Measurements from ENCODE around the gene DISP2. TPM values are rescaled to one million over a fixed set of nuclear protein-coding genes. Genes with fewer than 3 reads are reported as not detected.

The DISP2 gene
- total RNA-seq (2022; extraction: Qiagen RNA extraction; ENCODE audit: low read depth), result 0.64 to 1.7 TPM (median 1.4 TPM) in 5 replicates

DNA sequence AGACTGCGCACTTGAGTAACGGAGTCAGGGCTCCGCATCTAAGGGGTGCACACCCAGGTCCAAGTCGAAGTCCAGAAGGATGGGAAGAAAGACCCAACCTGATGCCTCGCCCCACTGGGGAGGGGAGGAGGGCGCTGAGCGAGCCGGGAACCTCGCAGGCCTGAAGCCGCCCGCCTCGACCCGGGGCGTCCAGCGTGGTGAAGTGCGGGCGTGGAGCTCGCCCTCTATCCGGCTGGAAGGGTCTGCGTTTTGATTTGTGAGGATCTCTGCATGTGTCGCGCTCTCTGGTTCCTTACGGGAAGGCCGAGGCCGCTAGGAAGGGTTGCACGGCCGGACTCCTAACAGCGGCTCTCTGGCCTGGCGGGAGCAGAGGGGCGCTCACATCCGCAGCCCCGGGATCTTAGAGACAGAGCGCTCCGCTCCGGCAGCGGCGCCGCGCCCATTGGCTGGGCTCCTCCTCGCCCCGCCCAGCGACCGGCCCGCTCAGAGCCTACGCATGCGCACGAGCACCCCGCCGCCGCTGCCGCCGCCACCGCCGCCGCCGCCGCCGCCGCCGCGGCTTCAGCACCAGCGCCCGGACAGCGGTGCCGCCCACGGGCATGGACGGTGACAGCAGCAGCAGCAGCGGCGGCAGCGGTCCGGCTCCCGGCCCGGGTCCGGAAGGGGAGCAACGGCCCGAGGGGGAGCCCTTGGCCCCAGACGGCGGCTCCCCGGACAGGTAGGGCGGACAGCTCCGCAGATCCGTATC, at the start of gene DISP2:
Gene DISP2 (plus strand): TSS at position 497 of the 748 bp plus-strand sequence. CDS start 103 bp downstream, at position 600.

DNA sequence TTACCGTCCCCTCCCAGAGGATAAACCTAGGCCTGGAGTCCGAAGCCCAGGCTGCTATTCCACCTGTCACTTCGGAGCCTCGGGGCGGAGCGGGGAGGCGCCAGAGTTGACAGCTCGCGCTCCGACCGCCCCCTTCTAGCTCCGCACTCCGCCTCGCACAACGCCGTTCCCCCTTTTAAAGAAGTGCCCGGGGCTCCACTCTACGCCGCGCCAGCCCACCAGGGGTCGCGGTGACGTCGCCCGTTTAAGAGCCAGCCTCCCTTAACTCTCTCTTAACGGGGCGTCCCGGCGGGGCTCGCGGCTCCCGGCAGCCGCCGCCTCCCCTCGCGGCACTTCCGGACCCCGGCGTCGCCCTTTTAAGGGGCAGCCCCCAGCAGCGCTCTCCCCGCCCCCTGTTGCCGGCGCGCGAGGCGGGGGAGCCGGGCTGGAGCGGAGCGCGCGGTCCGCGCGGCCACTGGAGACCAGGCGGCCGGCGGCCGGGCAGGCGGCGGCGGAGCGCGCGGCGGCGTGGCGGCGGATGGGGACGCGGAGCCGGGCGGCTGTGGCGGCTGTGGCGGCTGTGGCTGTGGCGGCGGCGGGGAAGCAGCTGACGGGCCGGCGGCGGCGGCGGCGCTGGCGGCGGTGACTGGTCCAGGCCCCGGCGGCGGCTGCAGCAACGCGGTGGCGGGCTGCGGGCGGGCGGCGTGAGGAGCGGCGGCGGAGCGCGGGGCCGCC, 34.6 kb upstream of the DISP2 start, which contains the start of gene INAFM2:
Gene INAFM2 (plus strand): TSS at position 454 of the 714 bp plus-strand sequence. CDS start 364 bp downstream, outside the sequence.

DNA sequence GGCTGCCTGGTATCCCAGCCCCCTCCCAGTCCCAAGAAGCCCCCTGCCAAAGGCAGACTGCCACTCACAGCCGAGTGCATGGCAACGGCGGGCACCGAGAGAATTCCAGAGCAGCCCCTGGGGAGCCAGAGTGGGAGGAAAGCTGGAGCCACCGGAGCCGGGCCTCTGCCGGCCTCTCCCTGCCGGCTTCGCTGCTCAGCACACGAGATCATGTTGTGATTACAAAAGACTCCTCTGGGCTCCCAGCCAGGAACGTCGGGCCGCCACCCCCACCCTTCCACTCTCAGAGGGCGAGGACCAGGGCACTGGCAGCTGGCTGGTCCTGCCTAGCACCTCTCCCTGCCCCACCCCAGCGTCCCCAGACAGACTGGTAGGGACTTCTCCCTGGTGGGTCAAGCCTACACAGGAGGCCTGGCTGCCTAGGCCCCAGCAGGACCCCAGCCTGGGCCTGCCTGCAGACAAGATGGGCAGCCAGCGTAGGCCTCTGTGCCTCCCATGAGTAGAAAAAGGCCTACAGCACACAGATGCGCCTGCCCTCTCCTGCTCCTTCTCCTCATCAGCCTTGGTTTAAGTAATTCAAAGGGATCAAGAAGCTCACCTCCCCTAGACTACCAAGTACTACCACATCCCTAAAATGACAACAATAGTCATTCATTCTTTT, 17.1 kb upstream of the DISP2 start, which contains the start of gene CCDC9B:
Gene CCDC9B (minus strand): TSS at position 200 of the 661 bp plus-strand sequence. CDS start 120 bp downstream, at position 80.

DNA sequence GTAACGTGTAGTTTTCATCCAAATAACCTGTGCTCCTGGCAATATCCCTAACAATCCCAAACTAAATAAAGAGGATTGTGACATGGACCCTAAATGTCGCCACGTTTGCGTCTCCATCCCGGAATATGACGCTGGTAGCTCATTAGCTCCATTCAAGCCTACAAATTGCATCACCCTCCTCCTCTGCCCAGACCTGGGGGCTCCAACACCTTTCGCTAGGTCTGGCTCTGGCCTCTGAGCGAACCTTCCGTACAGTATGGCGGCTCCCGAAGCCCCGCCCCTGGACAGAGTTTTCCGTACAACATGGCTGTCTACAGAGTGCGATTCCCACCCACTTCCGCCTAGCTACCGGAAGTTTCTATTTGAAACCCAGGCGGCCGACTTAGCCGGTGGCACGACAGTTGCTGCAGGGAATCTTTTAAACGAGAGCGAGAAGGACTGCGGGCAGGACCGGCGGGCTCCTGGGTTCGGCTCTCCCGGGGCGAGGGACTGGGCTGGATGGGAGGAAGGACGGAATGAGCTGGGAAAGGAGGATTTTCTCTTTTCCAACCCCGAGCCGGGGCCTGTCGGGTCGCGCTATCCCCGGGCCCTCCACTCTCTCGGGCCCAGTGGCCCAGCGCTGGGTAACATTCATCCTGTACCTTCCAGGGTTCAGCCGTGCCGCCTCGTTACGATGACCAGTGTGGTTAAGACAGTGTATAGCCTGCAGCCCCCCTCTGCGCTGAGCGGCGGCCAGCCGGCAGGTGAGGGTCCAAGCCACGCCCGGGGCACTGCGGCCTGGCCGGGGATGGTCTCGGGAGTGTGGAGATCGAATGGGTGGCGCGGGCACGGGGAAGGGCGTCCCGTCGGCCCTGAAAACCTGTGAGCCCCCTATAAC, 24.8 kb downstream of the DISP2 start, which contains the start of gene KNSTRN:
Gene KNSTRN (plus strand): TSS at position 142 of the 877 bp plus-strand sequence. CDS start 115 bp downstream, at position 257.

GRCh38 chr15:40405501-40406381, 47.7 kb downstream of the DISP2 start, which contains the start of gene IVD:
TSS of gene IVD (plus strand) at chr15:40405795. CDS start at chr15:40405828, 33 bp downstream.

Other genes with a start within 250 kb of the DISP2 start
- gene BMF, start 249.3 kb upstream of the DISP2 start, total RNA-seq (2022; extraction: Qiagen RNA extraction; ENCODE audit: low read depth), result 1.6 to 3.0 TPM (median 1.8 TPM) in 5 replicates
- gene BUB1B, start 197.2 kb upstream of the DISP2 start, total RNA-seq (2022; extraction: Qiagen RNA extraction; ENCODE audit: low read depth), result 28.2 to 33.9 TPM (median 30.0 TPM) in 5 replicates
- 0.19 to 0.47 TPM (median 0.30 TPM) in 4 of 5 replicates, not detected in the other for gene PAK6, start 119.2 kb upstream of the DISP2 start, total RNA-seq (2022; extraction: Qiagen RNA extraction; ENCODE audit: low read depth)
- 0.19 to 0.42 TPM (median 0.32 TPM) in 4 of 5 replicates, not detected in the other for gene ANKRD63, start 75.2 kb upstream of the DISP2 start, total RNA-seq (2022; extraction: Qiagen RNA extraction; ENCODE audit: low read depth)
- 0.27 to 1.3 TPM (median 0.48 TPM) in 5 replicates for gene PLCB2, start 50.3 kb upstream of the DISP2 start, total RNA-seq (2022; extraction: Qiagen RNA extraction; ENCODE audit: low read depth)
- gene INAFM2, start 34.5 kb upstream of the DISP2 start, total RNA-seq (2022; extraction: Qiagen RNA extraction; ENCODE audit: low read depth), result 5.2 to 6.4 TPM (median 6.1 TPM) in 5 replicates
- 14.7 to 20.5 TPM (median 17.0 TPM) in 5 replicates for gene CCDC9B, start 17.3 kb upstream of the DISP2 start, total RNA-seq (2022; extraction: Qiagen RNA extraction; ENCODE audit: low read depth)
- gene PHGR1, start 7.2 kb upstream of the DISP2 start, total RNA-seq (2022; extraction: Qiagen RNA extraction; ENCODE audit: low read depth), result not detected in 5 replicates
- gene KNSTRN, start 24.5 kb downstream of the DISP2 start, total RNA-seq (2022; extraction: Qiagen RNA extraction; ENCODE audit: low read depth), result 40.0 to 50.7 TPM (median 45.3 TPM) in 5 replicates
- 12.6 to 14.4 TPM (median 13.2 TPM) in 5 replicates for gene IVD, start 47.6 kb downstream of the DISP2 start, total RNA-seq (2022; extraction: Qiagen RNA extraction; ENCODE audit: low read depth)
- 10.5 to 12.7 TPM (median 11.5 TPM) in 5 replicates for gene BAHD1, start 82.7 kb downstream of the DISP2 start, total RNA-seq (2022; extraction: Qiagen RNA extraction; ENCODE audit: low read depth)
- gene CHST14, start 112.8 kb downstream of the DISP2 start, total RNA-seq (2022; extraction: Qiagen RNA extraction; ENCODE audit: low read depth), result 15.1 to 21.7 TPM (median 19.6 TPM) in 5 replicates
- gene CCDC32, start 206.8 kb downstream of the DISP2 start, total RNA-seq (2022; extraction: Qiagen RNA extraction; ENCODE audit: low read depth), result 16.4 to 30.1 TPM (median 17.1 TPM) in 5 replicates
- 14.3 to 16.8 TPM (median 15.6 TPM) in 5 replicates for gene RPUSD2, start 211.1 kb downstream of the DISP2 start, total RNA-seq (2022; extraction: Qiagen RNA extraction; ENCODE audit: low read depth)
- gene KNL1, start 236.0 kb downstream of the DISP2 start, total RNA-seq (2022; extraction: Qiagen RNA extraction; ENCODE audit: low read depth), result 5.0 to 10.1 TPM (median 7.3 TPM) in 5 replicates